Measurements from ENCODE around the gene HDAC4.

- TF ChIP-seq, protein P1, sequence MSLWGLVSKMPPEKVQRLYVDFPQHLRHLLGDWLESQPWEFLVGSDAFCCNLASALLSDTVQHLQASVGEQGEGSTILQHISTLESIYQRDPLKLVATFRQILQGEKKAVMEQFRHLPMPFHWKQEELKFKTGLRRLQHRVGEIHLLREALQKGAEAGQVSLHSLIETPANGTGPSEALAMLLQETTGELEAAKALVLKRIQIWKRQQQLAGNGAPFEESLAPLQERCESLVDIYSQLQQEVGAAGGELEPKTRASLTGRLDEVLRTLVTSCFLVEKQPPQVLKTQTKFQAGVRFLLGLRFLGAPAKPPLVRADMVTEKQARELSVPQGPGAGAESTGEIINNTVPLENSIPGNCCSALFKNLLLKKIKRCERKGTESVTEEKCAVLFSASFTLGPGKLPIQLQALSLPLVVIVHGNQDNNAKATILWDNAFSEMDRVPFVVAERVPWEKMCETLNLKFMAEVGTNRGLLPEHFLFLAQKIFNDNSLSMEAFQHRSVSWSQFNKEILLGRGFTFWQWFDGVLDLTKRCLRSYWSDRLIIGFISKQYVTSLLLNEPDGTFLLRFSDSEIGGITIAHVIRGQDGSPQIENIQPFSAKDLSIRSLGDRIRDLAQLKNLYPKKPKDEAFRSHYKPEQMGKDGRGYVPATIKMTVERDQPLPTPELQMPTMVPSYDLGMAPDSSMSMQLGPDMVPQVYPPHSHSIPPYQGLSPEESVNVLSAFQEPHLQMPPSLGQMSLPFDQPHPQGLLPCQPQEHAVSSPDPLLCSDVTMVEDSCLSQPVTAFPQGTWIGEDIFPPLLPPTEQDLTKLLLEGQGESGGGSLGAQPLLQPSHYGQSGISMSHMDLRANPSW (CRISPR knock-in tag; conservative IDR thresholded peaks at IDR 0.05; ENCODE audit: low read depth) = no peak
- TF ChIP-seq NR3C1 (CRISPR knock-in tag; conservative IDR thresholded peaks at IDR 0.05; ENCODE audit: low read depth) (no peak), FOXJ3 (CRISPR knock-in tag; IDR thresholded peaks at IDR 0.05; ENCODE audit: borderline replicate concordance) (no peak), MXD4 (CRISPR knock-in tag; IDR thresholded peaks at IDR 0.05; ENCODE audit: borderline replicate concordance) (no peak), FOXK1 (CRISPR knock-in tag; IDR thresholded peaks at IDR 0.05) (no peak), ELF4 (CRISPR knock-in tag; IDR thresholded peaks at IDR 0.05; ENCODE audit: low read depth) (no peak), ESRRA (CRISPR knock-in tag; IDR thresholded peaks at IDR 0.05; ENCODE audit: borderline replicate concordance) (no peak), E2F1 (CRISPR knock-in tag; IDR thresholded peaks at IDR 0.05) (no peak), FOXP1 (CRISPR knock-in tag; IDR thresholded peaks at IDR 0.05; ENCODE audit: borderline replicate concordance) (no peak), MAX (CRISPR knock-in tag; IDR thresholded peaks at IDR 0.05) (no peak)
- TF ChIP-seq, protein P2, sequence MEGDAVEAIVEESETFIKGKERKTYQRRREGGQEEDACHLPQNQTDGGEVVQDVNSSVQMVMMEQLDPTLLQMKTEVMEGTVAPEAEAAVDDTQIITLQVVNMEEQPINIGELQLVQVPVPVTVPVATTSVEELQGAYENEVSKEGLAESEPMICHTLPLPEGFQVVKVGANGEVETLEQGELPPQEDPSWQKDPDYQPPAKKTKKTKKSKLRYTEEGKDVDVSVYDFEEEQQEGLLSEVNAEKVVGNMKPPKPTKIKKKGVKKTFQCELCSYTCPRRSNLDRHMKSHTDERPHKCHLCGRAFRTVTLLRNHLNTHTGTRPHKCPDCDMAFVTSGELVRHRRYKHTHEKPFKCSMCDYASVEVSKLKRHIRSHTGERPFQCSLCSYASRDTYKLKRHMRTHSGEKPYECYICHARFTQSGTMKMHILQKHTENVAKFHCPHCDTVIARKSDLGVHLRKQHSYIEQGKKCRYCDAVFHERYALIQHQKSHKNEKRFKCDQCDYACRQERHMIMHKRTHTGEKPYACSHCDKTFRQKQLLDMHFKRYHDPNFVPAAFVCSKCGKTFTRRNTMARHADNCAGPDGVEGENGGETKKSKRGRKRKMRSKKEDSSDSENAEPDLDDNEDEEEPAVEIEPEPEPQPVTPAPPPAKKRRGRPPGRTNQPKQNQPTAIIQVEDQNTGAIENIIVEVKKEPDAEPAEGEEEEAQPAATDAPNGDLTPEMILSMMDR (IDR thresholded peaks at IDR 0.05) = no peak
- TF ChIP-seq, protein P3, sequence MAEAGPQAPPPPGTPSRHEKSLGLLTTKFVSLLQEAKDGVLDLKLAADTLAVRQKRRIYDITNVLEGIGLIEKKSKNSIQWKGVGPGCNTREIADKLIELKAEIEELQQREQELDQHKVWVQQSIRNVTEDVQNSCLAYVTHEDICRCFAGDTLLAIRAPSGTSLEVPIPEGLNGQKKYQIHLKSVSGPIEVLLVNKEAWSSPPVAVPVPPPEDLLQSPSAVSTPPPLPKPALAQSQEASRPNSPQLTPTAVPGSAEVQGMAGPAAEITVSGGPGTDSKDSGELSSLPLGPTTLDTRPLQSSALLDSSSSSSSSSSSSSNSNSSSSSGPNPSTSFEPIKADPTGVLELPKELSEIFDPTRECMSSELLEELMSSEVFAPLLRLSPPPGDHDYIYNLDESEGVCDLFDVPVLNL (CRISPR knock-in tag; IDR thresholded peaks at IDR 0.05; ENCODE audit: borderline replicate concordance, low read depth) = no peak
- TF ChIP-seq, protein P4, sequence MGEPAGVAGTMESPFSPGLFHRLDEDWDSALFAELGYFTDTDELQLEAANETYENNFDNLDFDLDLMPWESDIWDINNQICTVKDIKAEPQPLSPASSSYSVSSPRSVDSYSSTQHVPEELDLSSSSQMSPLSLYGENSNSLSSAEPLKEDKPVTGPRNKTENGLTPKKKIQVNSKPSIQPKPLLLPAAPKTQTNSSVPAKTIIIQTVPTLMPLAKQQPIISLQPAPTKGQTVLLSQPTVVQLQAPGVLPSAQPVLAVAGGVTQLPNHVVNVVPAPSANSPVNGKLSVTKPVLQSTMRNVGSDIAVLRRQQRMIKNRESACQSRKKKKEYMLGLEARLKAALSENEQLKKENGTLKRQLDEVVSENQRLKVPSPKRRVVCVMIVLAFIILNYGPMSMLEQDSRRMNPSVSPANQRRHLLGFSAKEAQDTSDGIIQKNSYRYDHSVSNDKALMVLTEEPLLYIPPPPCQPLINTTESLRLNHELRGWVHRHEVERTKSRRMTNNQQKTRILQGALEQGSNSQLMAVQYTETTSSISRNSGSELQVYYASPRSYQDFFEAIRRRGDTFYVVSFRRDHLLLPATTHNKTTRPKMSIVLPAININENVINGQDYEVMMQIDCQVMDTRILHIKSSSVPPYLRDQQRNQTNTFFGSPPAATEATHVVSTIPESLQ (CRISPR knock-in tag; IDR thresholded peaks at IDR 0.05) = no peak
Observed at GRCh38 chr2:239230318-239231052, 170.3 kb downstream of the HDAC4 start.

All from WTC11 (cell line).